T1000 (cell line): ENCODE data around the gene DTX2.
"Not testable (repeated sequence)": the region's sequence is repeated elsewhere in the genome, so short reads cannot be mapped to it uniquely, and the experiment has no call there.

Experiments
- DNase-seq: peaks from one replicate; lab custom pipeline; 2025; ENCODE audit warnings: mixed read lengths; lab: John Stamatoyannopoulos, UW

Gene DTX2

DNA sequence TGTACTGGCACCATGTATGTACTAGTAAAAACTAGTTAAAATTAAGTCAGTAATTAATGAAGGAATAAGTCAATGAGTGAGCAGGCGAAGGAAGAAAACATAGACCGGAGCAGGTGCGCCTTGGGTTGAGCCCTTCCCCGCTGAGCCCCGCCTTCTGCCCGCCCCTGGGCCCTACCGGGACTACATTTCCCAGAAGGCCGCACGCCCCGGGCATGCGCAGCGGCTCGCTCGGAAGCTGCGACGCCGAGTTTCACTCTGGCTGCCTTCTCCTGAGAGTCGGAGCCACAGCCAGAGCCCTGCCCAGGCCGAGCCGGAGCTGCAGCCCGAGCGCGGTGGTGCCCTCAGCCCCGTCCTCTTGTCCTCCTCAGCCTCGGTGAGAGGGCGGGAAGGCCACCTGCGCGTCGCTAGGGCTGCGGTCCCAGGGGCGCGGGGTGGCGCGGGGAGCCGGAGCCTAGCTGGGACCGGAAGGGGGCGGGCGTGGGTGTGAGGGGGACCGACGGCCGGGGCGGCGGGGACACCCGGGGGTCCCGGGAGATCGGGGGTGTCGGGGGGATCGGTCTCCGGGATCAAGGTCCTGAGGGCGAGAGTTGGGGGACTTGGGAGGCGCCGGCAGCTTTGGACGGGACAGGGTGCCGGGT lies at the start of gene DTX2:
Gene DTX2, plus strand, starts transcription at position 246 of the 638 bp plus-strand sequence. CDS start 18,801 bp downstream, outside the sequence.
- DNase-seq: not testable (repeated sequence)

DNA sequence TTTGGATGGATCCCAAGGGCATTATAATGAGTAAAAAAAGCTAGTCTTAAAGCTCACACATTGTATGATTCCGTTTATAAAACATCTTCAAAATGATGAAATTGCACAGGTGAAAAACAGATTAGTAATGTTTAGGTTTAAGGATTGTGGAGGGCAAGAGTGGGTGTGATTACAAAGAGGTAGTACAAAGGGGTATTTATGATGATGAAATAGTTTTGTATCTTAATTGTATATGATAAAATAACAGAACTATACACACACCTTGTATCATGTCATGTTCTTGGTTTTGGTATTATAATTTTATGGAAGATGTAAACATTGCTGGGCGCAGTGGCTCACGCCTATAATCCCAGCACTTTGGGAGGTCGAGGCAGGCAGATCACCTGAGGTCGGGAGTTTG lies 49.3 kb upstream of the DTX2 start:
- no peak for DNase-seq

DNA sequence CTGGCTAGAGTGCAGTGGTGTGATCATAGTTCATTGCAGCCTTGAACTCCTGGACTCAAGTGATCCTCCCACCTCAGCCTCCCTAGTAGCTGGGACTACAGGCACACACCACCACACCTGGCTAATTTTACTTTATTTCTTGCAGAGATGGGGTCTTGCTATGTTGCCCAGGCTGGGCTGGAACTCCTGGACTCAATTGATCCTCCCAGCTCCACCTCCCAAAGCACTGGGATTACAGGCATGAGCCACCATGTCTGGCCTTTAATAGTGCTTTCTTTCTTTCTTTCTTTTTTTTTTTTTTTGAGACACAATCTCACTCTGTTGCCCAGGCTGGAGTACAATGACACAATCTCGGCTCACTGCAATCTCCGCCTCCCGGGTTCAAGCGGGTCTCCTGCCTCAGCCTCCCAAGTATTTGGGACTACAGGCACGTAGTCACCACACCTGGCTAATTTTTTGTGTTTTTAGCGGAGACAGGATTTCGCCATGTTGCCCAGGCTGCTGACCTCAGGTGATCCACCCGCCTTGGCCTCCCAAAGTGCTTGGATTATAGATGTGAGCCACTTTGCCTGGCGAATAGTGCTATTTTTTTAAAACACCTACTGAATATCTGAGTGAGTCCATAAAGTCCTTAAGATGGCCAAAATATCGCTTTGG lies 43.7 kb upstream of the DTX2 start:
- DNase-seq: not testable (repeated sequence)

DNA sequence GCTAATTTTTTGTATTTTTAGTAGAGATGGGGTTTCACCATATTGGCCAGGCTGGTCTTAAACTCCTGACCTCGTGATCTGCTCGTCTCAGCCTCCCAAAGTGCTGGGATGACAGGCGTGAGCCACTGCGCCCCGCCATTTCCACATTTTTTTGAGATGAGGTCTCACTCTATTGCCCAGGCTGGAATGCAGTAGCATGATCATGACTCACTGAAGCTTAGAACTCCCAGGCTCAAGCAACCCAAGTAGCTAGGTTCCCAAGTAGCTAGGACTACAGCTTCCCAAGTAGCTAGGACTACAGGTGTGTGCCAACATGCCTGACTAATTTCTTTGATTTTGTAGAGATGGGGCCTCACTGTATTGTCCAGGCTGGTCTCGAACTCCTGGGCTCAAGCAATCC lies 40.4 kb upstream of the DTX2 start:
- peak; percentile 67 for DNase-seq

DNA sequence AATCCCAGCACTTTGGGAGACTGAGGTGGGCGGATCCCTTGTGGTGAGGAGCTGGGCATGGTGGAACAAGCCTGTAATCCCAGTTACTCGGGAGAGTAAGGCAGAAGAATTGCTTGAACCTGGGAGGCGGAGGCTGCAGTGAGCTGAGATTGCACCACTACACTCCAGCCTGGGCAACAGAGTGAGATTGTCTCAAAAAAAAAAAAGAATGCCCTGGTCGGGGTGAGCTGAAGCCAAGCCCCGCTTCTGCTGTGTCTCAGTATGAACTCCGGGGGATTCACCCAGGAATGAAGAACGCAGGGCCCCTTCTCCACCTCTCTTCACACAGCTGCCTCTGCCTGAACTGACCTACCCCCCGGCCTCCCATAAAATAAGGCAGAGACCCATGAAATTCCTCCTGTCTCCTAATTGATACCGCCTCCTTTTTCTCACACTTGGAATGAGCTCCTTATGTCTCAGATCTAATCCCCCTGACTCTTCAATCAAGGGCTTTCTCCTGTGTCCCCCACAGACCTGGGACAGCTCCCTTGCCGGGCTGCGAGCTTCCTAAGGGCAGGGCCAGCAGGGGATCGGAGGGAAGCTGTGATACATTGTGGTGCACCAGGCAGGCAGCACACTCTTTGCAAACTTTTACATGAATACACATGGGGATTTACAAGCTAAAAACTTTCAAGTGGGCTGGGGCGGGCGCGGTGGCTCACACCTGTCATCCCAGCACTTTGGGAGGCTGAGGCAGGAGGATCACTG lies 37.7 kb upstream of the DTX2 start:
- DNase-seq: no peak

DNA sequence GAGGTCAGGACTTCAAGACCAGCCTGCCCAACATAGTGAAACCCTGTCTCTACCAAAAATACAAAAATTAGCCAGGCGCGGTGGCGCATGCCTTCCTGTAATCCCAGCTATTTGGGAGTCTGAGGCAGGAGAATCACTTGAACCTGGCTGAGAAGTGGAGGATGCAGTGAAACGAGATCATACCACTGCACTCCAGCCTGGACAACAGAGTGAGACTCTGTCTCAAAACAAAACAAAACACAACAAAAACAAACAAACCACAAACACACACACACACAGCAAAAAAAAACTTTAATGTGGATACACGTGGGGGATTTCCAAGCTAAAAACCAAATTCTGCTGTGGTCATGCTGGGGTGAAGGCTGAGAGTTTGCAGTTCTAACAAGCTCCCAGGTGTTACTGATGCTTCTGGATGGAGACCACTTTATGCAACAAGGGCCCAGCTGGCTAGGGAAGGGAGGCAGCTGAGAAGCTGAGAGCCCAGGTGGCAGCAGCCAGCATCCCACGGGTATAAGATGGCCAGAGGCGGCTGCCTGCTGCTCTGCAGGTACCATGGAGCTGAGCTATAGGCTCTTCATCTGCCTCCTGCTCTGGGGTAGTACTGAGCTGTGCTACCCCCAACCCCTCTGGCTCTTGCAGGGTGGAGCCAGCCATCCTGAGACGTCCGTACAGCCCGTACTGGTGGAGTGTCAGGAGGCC lies 36.9 kb upstream of the DTX2 start, which contains the start of gene ZP3:
Gene ZP3, plus strand, starts transcription at position 538 of the 699 bp plus-strand sequence. Its CDS starts 15 bp downstream, at position 553.
- no peak for DNase-seq

DNA sequence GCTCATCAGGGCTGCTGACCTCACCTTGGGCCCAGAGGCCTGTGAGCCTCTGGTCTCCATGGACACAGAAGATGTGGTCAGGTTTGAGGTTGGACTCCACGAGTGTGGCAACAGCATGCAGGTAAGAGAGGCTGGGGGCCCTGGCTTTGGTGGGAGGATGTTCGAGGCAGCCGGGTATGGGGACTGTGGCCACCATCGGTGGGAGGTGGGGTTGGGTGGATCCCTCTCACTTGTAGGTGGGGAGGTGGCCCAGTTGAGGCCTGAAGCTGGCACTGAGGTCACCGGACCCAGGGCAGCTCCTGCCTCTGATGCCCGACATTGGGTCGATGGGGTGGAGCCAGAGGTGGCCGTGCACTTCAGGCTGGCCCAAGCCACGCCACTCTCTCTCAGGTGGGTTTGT lies 36.4 kb upstream of the DTX2 start:
- no peak for DNase-seq

DNA sequence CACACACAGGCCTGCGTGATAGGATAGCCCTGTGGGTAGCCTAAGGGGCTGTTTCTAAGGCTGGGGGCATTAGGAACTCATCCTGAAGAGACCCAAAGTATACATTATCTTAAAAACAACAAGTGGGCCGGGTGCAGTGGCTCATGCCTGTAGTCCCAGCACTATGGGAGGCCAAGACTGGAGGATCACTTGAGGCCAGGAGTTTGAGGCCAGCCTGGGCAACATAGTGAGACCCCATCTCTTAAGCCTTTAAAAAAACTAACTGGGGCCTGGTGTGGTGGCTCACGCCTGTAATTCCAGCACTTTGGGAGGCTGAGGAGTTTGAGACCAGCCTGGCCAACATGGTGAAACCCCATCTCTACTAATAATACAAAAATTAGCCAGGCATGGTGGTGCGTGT lies 36.0 kb upstream of the DTX2 start:
- not testable (repeated sequence) for DNase-seq

DNA sequence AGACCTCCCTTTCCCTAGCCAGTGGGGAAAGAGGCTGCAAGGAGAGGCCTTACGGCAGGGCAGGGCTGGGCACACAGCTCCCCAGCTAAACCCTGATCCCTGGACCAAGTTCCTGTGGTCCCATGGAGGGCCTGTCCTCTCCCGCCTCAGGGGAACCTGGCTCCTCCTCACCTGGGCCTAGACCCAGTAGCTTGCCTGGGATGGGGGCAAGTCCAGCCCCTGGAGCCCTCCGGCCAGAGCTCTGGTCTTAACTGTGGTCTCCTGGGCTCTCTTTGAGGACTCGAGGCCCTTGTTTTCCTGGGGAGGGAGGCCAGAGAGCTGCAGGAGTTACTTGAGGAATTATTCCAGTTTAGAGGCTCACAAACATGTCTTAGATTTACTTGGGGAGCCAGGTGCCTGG lies 35.3 kb upstream of the DTX2 start:
- no peak for DNase-seq

DNA sequence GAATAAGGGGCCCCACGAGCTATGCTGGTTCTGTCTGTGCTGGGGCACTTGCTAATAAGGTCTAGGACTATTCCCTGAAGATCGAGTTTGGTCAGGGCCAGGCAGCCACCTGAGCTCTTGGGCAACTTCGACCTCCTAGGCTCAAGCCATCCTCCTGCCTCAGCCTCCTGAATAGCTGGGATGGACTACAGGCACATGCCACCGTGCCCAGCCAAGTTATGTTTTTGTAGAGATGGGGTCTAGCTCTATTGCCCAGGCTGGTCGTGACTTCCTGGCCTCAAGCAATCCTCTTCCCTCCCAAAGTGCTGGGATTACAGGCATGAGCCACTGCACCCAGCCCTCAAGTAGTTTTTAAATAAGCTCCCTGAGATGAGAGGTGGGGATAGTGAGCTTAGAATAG lies 33.9 kb upstream of the DTX2 start:
- DNase-seq: no peak

DNA sequence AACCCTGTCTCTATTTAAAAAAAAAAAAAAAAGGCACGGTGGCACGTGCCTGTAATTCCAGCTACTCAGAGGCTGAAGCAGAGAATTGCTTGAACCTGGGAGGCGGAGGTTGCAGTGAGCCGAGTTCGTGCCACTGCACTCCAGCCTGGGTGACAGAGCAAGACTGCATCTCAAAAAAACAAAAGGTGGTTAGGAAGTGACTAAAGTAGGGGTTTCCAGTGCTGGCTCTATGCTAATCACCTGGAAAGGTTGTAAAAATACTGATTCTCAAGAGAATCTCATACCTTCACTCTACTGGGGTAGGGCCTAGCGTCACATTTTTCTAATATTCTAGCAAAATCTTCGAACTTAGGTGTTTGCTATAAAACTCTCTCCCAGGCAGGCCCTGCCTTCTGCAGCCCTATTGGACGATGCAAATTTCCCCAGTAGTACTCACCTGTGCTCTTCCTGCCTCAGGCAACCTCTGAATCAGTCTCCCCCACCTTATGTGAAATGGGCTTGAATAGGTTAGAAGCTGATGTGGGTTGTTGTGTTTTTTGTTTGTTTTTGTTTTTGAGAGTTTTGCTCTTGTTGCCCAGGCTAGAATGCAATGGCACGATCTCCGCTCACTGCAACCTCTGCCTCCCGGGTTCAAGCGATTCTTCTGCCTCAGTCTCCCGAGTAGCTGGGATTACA lies 33.2 kb upstream of the DTX2 start:
- DNase-seq: no peak

DNA sequence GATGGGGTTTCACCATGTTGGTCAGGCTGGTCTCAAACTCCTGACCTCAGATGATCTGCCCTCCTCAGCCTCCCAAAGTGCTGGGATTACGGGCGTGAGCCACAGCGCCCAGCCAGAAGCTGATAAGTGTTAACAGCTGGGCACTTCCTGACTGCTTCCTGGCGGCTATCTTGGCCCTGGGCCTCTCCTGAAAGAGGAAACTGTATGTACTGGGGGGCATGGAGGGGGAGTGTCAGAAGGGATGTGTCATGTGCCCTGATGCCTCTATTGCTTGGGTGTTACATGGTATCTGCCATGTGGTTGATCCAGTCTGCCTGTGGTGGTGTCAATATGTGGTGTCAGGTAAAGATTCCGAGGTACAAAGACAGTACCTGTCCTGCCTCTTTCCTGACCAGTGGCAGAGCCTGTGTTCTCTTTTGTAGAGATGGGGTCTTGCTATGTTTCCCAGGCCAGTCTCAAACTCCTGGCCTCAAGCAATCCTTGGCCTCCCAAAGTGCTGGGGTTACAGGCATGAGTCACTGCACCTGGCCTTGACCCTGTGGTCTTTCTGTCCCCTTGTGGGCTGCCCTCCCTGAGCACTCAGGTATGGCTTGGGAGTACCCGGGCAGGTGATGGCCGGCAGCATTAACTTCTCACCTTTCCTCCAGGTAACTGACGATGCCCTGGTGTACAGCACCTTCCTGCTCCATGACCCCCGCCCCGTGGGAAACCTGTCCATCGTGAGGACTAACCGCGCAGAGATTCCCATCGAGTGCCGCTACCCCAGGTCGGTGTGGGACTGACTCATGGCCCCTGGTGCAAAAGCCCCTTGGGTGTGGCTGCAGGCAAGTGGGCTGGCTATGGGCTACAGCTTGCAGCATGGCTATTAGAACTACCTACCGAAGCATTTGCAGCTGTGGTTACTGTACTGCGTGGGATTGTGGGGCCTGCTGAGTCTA lies 32.4 kb upstream of the DTX2 start:
- DNase-seq: no peak

DNA sequence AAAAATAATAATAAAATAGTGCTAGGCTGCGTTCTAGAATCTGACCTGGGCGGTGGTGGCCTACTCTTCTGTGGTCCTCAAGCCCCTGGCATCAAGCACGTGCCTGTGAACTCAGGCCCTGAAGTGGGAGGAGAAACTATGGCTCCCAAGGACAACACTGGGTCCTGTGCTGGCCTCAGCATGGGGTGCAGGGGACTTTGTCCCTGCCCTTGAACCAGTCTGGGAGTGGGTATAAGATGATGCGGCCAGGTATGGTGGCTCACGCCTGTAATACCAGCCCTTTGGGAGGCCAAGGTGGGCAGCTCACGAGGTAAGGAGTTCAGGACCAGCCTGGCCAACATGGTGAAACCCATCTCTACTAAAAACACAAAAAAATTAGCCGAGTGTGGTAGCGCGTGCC lies 31.3 kb upstream of the DTX2 start:
- no peak for DNase-seq

DNA sequence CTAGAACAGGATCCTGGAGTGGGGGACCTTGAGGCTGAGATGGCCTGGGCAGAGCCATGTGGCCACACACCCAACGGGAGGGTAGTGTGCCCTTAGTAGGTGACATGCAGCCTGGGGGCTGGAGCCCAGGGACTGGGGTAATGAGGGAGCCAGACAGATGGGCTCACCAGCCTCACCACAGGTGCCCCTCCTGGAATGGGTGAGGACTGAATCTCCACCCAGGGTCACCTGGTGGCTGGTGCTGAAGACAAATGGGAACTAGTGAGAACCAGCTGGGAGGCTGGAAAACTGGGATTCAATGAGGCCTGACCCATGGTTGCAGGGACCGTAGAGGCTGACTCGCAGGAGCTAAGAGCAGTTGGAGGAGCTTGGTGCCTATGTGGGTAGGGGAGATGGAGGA lies 30.7 kb upstream of the DTX2 start:
- no peak for DNase-seq

DNA sequence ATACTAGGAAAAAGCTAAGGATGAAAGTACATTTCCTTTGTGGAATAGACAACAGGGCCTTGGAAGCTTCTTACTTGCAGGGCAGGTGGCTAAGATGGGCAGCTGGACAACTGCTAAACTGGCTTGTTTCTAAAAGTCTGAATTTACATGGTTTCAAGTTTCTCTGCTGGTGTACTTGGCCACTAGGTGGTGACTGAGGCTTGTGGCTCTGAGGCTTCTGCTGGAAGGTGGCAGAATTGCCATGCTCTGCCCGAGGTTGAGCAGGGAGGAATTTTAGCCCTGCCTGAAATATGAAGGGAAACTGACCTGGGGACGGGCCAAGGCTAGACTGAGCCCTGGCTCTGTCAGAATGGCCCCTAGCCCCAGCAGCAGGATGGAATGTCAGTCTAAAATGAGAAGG lies 23.6 kb upstream of the DTX2 start:
- DNase-seq: peak; percentile 62

DNA sequence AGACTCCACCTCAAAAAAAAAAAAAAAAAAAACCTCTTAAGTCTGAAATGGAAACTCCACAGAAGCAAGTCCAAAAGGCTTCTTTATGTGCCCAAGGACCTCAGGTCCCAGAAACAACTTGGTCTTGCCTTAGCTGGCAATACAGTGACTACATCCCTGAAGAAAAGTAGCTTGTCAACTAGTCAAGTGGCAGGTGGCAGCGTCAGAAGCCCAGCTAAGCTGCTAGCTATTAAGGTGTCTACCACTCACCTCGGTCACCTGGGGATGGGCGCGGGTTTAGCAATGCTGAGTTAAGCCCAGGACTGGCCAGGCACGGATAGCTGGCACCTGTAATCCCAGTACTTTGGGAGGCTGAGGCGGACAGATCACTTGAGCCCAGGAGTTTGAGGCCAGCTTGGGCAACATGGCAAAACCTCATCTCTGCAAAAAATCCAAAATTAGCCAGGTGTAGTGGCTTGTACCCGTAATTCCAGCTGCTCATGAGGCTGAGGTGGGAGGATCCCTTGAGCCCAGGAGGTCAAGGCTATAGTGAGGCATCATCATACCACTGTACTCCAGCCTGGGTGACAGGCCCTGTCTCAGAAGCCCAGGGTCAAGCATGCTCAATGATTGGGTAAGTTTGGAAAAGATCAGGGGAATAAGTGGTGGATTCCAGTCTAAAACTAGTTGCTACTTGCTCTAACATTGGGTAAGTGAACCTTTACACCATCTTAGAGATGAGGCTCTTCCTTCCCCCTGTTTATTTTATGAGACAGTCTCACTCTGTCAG lies 22.2 kb upstream of the DTX2 start:
- DNase-seq: not testable (repeated sequence)

DNA sequence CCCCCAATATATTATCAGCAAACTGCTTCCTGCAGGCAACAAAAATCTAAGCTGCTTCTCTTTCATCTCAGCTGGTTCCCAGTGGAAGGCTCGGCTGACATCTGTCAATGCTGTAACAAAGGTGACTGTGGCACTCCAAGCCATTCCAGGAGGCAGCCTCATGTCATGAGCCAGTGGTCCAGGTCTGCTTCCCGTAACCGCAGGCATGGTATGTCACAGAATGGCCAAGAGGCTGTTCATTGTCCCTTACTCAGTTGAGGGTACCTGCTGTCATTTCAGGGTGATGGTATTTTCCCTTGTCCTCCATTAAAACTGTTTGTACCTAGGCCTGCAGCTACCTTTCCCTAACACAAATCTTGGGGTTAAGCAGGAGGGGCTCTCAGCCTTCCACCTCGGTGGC lies 21.1 kb upstream of the DTX2 start:
- not testable (repeated sequence) for DNase-seq

DNA sequence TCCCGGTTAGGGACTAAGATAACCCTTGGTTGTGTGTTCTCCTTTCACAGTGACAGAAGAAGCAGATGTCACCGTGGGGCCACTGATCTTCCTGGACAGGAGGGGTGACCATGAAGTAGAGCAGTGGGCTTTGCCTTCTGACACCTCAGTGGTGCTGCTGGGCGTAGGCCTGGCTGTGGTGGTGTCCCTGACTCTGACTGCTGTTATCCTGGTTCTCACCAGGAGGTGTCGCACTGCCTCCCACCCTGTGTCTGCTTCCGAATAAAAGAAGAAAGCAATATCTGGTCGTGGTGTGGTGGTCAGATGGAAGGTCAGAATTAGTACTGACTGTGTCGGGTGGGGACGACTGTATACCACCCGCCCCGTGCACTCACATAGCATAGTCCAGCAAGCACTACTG lies 19.7 kb upstream of the DTX2 start:
- DNase-seq: not testable (repeated sequence)

DNA sequence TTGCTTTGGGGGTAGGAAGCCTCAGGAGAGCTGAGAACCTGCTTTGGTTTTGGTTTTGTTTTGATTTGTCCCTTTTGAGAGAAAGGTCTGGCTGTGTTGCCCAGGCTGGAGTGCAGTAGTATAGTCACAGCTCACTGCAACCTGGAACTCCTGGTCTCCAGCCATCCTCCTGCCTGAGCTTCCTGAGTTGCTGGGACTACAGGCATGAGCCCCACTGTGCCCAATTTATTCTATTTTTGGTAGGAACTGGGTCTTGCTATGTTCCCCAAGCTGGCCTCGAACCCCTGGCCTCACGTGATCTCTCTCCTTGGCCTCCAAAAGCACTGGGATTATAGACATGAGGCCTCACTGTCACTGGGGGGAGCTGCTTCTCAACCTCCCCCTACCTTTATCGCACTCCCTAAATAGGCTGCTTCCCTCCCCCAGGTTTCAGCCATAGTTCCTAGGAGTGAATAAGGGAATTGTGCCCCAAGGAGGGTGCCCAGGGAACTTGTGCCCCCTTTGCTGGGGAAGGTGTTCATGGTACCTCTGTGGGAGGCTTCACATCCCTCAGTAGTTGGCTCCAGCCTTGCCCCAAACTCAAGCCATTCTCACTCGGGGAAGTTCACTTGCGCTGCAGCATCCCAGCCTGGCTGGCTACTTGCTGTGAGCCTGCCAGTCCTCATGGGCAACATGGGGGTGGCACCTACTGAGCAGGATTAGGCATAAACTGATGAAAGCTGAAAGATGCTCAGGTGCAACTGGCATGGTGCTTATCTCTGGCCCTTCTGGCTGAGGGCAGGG lies 18.7 kb upstream of the DTX2 start:
- DNase-seq: not testable (repeated sequence)
